Liver (tissue), 9 donors: ENCODE data around the gene ZNF28. TPM values are rescaled to one million over a fixed set of nuclear protein-coding genes. Genes with fewer than 3 reads are reported as not detected.
A peak's percentile ranks its signal among the peaks of the same experiment; 100 is the strongest.
"Not testable (repeated sequence)": the region's sequence is repeated elsewhere in the genome, so short reads cannot be mapped to it uniquely, and the experiment has no call there.

Source experiments
- DNase-seq: peaks from one replicate; pipeline ENCODE4 v3.0.0-alpha.2; 2017; ENCODE audit warnings: low spot score
- H3K27ac ChIP-seq, 2 donors: one replicate each; pipeline ENCODE4 v1.7.0; 2013; ENCODE audit warnings: inconsistent platforms in 2 of 2, low read length in 2 of 2, control low read depth in 1 of 2, low read depth in 1 of 2, mild to moderate bottlenecking in 1 of 2
- H3K27me3 ChIP-seq, 4 donors: one replicate each; pipeline versions ENCODE4 v1.6.1 to v1.7.0; 2013; ENCODE audit warnings: low read length in 3 of 4, inconsistent platforms in 1 of 4, mild to moderate bottlenecking in 1 of 4, moderate library complexity in 1 of 4; ENCODE audit not compliant: control insufficient read depth in 4 of 4, insufficient read depth in 4 of 4
- H3K36me3 ChIP-seq, 4 donors: one replicate each; pipeline versions ENCODE4 v1.6.1 to v1.7.0; 2013; ENCODE audit warnings: low read length in 3 of 4, mild to moderate bottlenecking in 3 of 4, low read depth in 1 of 4, moderate library complexity in 1 of 4; ENCODE audit not compliant: control insufficient read depth in 4 of 4, insufficient read depth in 3 of 4
- H3K4me1 ChIP-seq, 4 donors: one replicate each; pipeline versions ENCODE4 v1.6.1 to v1.7.0; 2013; ENCODE audit warnings: low read length in 3 of 4, mild to moderate bottlenecking in 3 of 4, moderate library complexity in 1 of 4; ENCODE audit not compliant: control insufficient read depth in 4 of 4, insufficient read depth in 4 of 4
- H3K4me3 ChIP-seq, 3 donors: one replicate each; pipeline versions ENCODE4 v1.6.1 to v1.7.0; 2013; ENCODE audit warnings: low read length in 3 of 3, control low read depth in 1 of 3, low read depth in 1 of 3, mild to moderate bottlenecking in 1 of 3
- H3K9ac ChIP-seq, 2 donors: one replicate each; pipeline ENCODE4 v1.7.0; 2013; ENCODE audit warnings: low read length in 2 of 2, mild to moderate bottlenecking in 2 of 2, moderate library complexity in 2 of 2, control low read depth in 1 of 2, low read depth in 1 of 2
- H3K9me3 ChIP-seq, 4 donors: one replicate each; pipeline versions ENCODE4 v1.6.1 to v1.7.0; 2013; ENCODE audit warnings: low read length in 3 of 4; ENCODE audit not compliant: control insufficient read depth in 4 of 4
- GABPA ChIP-seq, 2 donors: IDR thresholded peaks in 1 of 2; conservative IDR thresholded peaks in 1 of 2; 2 replicates each; pipeline ENCODE4 v1.6.1; 2016; ENCODE audit warnings: antibody characterized with exemption in 2 of 2, mild to moderate bottlenecking in 1 of 2, moderate library complexity in 1 of 2
- HNF4A ChIP-seq, 2 donors: conservative IDR thresholded peaks; 2 replicates each; pipeline ENCODE4 v1.6.1; 2016; ENCODE audit warnings: antibody characterized with exemption in 2 of 2, mild to moderate bottlenecking in 2 of 2
- NR2F2 ChIP-seq: IDR thresholded peaks from 2 replicates; pipeline ENCODE4 v1.6.1; 2016; ENCODE audit warnings: antibody characterized with exemption
- RAD21 ChIP-seq, 2 donors: IDR thresholded peaks; 2 replicates each; pipeline ENCODE4 v1.6.1; 2016; ENCODE audit warnings: antibody characterized with exemption in 2 of 2, mild to moderate bottlenecking in 2 of 2
- WGBS: extraction: QIAGEN DNeasy Blood & Tissue Kit; methylation state at CpG from one replicate; pipeline ENCODE4 v1.1.7; 2013; 5-methylcytosine and 5-hydroxymethylcytosine counted together
- polyA plus RNA-seq, 2 donors: library from polyadenylated mRNA; stranded (reverse) in 1 of 2; unstranded in 1 of 2; fragments of 200-250 nt in 1 of 2; fragments of >200 nt in 1 of 2; fragmentation: Nextera tagmentation in 1 of 2; extraction: Ambion mirVana in 1 of 2; gene quantifications; one replicate each; pipeline versions ENCODE4 v1.2.1 to v1.2.3, GENCODE V29; 2013 to 2015
- total RNA-seq, 2 donors: library from RNA; depleted of rRNA; stranded (reverse); fragments of >200 nt; gene quantifications; one replicate each; pipeline ENCODE4 v1.2.3, GENCODE V29; 2014
- donor health status: healthy.
- donor health status: healthy.
- donor health status: healthy.
- donor health status: healthy.
- donor health status: healthy.

The ZNF28 gene
- 10 to 100 TPM in 1 of 2 donors, 1 to 10 TPM in 1; 2.7 to 11.5 TPM for total RNA-seq
- polyA plus RNA-seq, result 1 to 10 TPM; 1.0 to 4.8 TPM

DNA sequence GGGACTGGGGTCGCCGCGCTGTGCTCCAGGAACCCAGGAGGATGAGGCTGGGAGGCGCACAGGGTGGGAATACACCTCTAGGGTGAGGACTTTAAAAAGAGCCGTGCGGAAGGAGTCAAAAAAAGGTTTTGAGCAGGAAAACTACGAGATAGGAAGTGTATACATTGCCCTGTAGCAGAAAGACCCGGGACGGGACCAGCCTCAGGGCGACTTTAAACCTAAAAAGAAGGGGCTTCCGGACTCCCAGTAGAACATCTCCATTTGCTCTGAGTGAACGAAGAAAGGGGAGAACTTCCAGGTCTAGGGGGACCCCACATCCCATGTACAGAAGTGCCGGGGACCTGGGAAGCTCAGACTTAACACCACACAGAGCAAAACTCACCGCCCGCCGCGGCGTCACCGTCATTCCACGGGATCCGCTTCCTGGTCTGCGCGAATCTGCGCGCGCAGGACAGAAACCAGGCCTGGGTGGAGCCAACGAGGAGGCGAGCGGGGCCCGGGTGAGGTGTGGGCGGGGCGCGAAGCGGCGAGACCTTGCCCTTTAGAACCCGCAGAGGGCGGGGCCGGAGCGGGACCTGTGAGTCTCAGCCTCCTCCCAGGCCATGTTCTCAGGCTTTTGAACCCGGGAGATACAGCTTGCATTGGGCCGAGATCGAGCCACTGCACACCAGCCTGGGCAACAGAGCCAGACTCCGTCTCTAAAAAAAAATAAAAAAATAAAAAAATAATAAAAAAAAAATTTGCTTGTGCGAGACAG, at the start of gene ZNF28:
TSS of gene ZNF28 (minus strand) at position 430 of the 757 bp plus-strand sequence. CDS start 3,675 bp downstream, outside the sequence.
- not testable (repeated sequence) for H3K4me1 ChIP-seq, H3K27me3 ChIP-seq, H3K36me3 ChIP-seq, H3K9ac ChIP-seq, H3K27ac ChIP-seq
- WGBS, result 3% methylated on average over 36 of the region's 44 CpGs
- peak; percentile 62 for DNase-seq
- H3K9me3 ChIP-seq, result peaks cover 0 to 13% (median 9%) of the 10 kb centered on the region in 4 donors
- H3K4me3 ChIP-seq, result peak within 1 kb of the TSS; percentile 40 to 59 (median 53)
- TF ChIP-seq GABPA (IDR thresholded peaks at IDR 0.05 in 1 of 2, conservative IDR thresholded peaks at IDR 0.05 in 1 of 2), result peak in 1 of 2 donors; percentile 27

DNA sequence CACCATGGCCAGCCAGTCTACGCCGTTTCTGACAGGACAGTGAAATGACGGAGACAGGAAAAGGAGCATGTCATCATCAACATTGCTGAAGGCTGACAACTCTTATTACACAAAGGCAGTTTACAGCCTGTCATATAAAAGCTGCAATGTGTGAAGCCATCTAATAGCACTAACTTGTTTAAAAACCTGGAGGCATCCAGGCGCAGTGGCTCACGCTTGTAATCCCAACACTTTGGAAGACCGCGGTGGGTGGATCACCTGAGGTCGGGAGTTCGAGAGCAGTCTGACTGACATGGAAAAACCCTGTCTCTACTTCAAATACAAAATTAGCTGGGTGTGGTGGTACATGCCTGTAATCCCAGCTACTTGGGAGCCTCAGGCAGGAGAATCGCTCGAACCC, 46.6 kb upstream of the ZNF28 start:
- not testable (repeated sequence) for H3K27me3 ChIP-seq, H3K9ac ChIP-seq, H3K36me3 ChIP-seq, DNase-seq, H3K27ac ChIP-seq, H3K4me3 ChIP-seq, H3K4me1 ChIP-seq
- 93% methylated on average over 11 of the region's 11 CpGs for WGBS
- peaks cover 0 to 12% (median 2%) of the 10 kb centered on the region in 4 donors for H3K9me3 ChIP-seq

DNA sequence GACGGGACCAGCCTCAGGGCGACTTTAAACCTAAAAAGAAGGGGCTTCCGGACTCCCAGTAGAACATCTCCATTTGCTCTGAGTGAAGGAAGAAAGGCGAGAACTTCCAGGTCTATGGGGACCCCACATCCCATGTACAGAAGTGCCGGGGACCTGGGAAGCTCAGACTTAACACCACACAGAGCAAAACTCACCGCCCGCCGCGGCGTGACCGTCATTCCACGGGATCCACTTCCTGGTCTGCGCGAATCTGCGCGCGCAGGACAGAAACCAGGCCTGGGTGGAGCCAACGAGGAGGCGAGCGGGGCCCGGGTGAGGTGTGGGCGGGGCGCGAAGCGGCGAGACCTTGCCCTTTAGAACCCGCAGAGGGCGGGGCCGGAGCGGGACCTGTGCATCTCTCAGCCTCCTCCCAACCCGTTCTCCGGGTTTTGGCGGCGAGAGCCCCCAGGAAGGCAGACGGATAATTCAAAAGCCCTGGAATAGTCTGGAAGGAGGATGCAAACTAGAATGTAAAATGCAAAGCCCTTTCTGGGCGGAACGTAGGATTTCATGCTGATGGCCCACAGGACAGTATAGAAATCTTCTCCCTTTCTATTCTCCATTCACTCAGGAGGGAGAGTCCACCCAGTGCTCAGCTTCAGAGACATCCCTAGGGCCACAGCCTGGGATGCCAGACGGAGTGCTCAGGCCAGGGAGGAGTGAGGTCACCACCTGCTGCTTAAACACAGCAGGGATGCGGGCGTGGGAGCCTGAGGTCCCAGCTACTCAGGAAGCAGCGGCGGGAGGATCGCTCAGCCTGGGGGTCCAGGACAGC, 36.2 kb upstream of the ZNF28 start, which contains the start of gene ZNF468:
TSS of gene ZNF468 (minus strand) at position 242 of the 814 bp plus-strand sequence. CDS start 3,347 bp downstream, outside the sequence.
- WGBS, result 5% methylated on average over 43 of the region's 43 CpGs
- H3K9ac ChIP-seq, H3K27me3 ChIP-seq, H3K27ac ChIP-seq, H3K4me1 ChIP-seq, H3K36me3 ChIP-seq: not testable (repeated sequence)
- TF ChIP-seq NR2F2 (peak; percentile 24), HNF4A (conservative IDR thresholded peaks at IDR 0.05) (peak in 1 of 2 donors; percentile 37), RAD21 (IDR thresholded peaks at IDR 0.05) (peak in 1 of 2 donors; percentile 15), GABPA (IDR thresholded peaks at IDR 0.05 in 1 of 2, conservative IDR thresholded peaks at IDR 0.05 in 1 of 2) (peak in 1 of 2 donors; percentile 60)
- DNase-seq, result peak; percentile 68
- Histone ChIP-seq H3K9me3 (peaks cover 5 to 26% (median 12%) of the 10 kb centered on the region in 4 donors), H3K4me3 (peak within 1 kb of the TSS; percentile 32 to 56 (median 56))

DNA sequence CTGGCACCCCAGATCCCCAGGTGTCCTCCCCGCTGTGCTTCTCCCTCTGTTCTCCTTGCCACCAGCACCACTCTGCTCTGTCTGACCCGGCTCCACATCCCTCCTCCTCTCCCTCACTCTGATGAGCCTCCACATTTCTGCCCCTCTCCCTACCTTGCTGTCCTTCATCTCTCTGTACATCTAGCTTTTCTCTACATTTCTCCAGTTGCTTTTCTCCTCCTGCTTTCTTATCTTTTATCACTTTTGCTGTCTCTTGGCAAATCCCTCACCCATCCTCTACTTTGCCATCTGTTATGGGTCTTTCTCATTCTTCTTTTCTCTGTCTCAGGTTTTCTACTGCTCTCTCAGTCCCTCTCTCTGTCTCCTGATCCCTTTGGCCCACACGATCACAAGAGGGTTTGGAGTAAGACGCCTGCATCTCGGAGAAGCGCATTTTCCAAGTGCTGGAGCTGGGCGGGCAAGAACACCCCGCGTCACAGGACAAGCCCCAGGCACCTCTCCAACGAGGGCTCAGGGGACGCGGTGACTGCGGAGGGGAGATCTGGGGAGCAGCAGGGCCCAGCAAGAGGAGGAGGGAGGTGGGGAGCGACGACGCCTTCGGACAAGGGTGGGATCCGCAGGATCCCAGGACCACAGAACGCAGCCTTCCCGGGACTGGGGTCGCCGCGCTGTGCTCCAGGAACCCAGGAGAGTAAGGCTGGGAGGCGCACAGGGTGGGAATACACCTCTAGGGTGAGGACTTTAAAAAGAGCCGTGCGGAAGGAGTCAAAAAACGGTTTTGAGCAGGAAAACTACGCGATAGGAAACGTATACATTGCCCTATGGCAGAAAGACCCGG, 35.3 kb upstream of the ZNF28 start:
- not testable (repeated sequence) for H3K27ac ChIP-seq, H3K27me3 ChIP-seq, H3K4me1 ChIP-seq, H3K9ac ChIP-seq
- H3K36me3 ChIP-seq, result peaks cover 0 to 14% (median 2%) of the 10 kb centered on the region in 4 donors
- H3K4me3 ChIP-seq, result peak overlapping the region; percentile 32 to 56 (median 56)
- H3K9me3 ChIP-seq, result peaks cover 2 to 20% (median 9%) of the 10 kb centered on the region in 4 donors
- 3% methylated on average over 26 of the region's 31 CpGs for WGBS
- DNase-seq, result peak; percentile 34

- H3K9me3 ChIP-seq, result peaks cover 10 to 51% (median 29%) of the 10 kb centered on the region in 4 donors
- whole genome bisulfite sequencing, result 61% methylated on average over 5 of the region's 5 CpGs
These were observed 25.9 kb upstream of the ZNF28 start for GRCh38 chr19:52847352-52847751.

DNA sequence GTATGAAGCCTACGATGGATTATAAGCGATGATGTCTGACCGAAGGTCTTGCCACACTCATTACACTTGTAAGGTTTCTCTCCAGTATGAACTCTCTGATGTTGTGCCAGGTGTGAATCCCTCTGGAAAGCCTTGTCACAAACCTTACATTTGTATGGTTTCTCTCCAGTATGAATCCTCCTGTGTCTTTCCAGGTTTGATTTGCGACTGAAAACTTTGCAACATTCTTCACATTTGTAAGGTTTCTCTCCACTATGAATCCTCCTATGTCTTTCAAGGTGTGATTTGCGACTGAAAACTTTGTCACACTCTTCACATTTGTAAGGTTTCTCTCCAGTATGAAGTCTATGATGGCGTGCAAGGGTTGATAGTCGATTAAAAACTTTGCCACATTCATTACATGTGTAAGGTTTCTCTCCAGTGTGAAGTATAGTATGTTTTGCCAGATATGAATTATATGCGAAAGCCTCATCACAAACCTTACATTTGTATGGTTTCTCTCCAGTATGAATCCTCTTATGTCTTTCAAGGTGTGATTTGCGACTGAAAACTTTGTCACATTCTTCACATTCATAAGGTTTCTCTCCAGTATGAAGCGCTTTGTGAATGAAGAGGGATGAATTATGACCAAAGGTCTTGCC, 19.5 kb upstream of the ZNF28 start:
- Histone ChIP-seq H3K9me3 (peaks cover 15 to 82% (median 48%) of the 10 kb centered on the region in 4 donors), H3K4me3 (peak overlapping the region in 2 of 3 donors; percentile 11 to 18)

More at GRCh38 chr19:52847352-52847751, 25.9 kb upstream of the ZNF28 start:
- H3K4me1 ChIP-seq, H3K27ac ChIP-seq, H3K4me3 ChIP-seq, H3K27me3 ChIP-seq, DNase-seq, H3K9ac ChIP-seq: not testable (repeated sequence)
- peaks cover 16 to 64% (median 35%) of the 10 kb centered on the region in 4 donors for H3K36me3 ChIP-seq

More for the DNA sequence above, 19.5 kb upstream of the ZNF28 start:
- WGBS, result 99% methylated on average over 9 of the region's 10 CpGs
- DNase-seq, H3K4me1 ChIP-seq, H3K27me3 ChIP-seq, H3K27ac ChIP-seq, H3K9ac ChIP-seq: not testable (repeated sequence)
- peaks cover 11 to 42% (median 29%) of the 10 kb centered on the region in 4 donors for H3K36me3 ChIP-seq
